Retinal pigment epithelial cell (primary cell): ENCODE measurements around the gene PSMG4.

Experiments
- DNase-seq: peaks from one replicate; pipeline ENCODE4 v3.0.0-alpha.2; 2010; ENCODE audit warnings: low read depth
- H3K4me3 ChIP-seq: 2 replicates; pipeline ENCODE4 v1.5.1; 2011; ENCODE audit warnings: mild to moderate bottlenecking, low read length, control low read depth, moderate library complexity
- CTCF ChIP-seq: conservative IDR thresholded peaks from 2 replicates; pipeline ENCODE4 v1.5.1; 2011; ENCODE audit warnings: low read depth, low read length, control low read depth, inconsistent platforms

The PSMG4 gene

GRCh38 chr6:3286641-3287171 lies 28.0 kb downstream of the PSMG4 start:
- no peak for DNase-seq
- no peak for TF ChIP-seq CTCF
- H3K4me3 ChIP-seq, result no peak overlapping the region

- no peak for TF ChIP-seq CTCF
- no peak for DNase-seq
- no peak overlapping the region for H3K4me3 ChIP-seq
Observed at GRCh38 chr6:3287308-3287707, 28.6 kb downstream of the PSMG4 start.

GRCh38 chr6:3287976-3288707 lies 29.4 kb downstream of the PSMG4 start:
- TF ChIP-seq CTCF, result no peak
- DNase-seq, result no peak
- no peak overlapping the region for H3K4me3 ChIP-seq

- no peak for TF ChIP-seq CTCF
- DNase-seq, result no peak
- H3K4me3 ChIP-seq, result no peak overlapping the region
Observed at GRCh38 chr6:3288711-3289663, 30.2 kb downstream of the PSMG4 start.

GRCh38 chr6:3289664-3290055 lies 30.9 kb downstream of the PSMG4 start:
- H3K4me3 ChIP-seq, result no peak overlapping the region
- DNase-seq, result no peak
- no peak for TF ChIP-seq CTCF

- no peak overlapping the region for H3K4me3 ChIP-seq
- DNase-seq, result no peak
- no peak for TF ChIP-seq CTCF
Observed at GRCh38 chr6:3290149-3290930, 31.6 kb downstream of the PSMG4 start.
